BJ (cell line): ENCODE measurements around the gene OGFR. TPM values are rescaled to one million over a fixed set of nuclear protein-coding genes. Genes with fewer than 3 reads are reported as not detected.

ENCODE experiments used
- CTCF ChIA-PET: fragments of 350-600 bp; formaldehyde crosslinking; extraction: SDS; loops from one replicate; lab custom pipeline; 2021; ENCODE audit warnings: antibody characterized with exemption, inconsistent platforms; lab: Yijun Ruan, JAX
- POLR2A ChIA-PET: fragments of 300-600 bp; sonication (Branson Sonifier 250); formaldehyde crosslinking; extraction: SDS; loops from one replicate; lab custom pipeline; 2021; ENCODE audit warnings: antibody characterized with exemption; lab: Charles Lee
- DNase-seq: peaks from one replicate; pipeline ENCODE4 v3.0.0-alpha.2; 2011; ENCODE audit warnings: low read depth
- H3K27me3 ChIP-seq: 2 replicates; pipeline ENCODE4 v1.6.0; 2011; ENCODE audit warnings: low read length; ENCODE audit not compliant: control insufficient read depth, insufficient read depth
- H3K36me3 ChIP-seq: 2 replicates; pipeline ENCODE4 v1.5.1; 2011; ENCODE audit warnings: low read length; ENCODE audit not compliant: control insufficient read depth, insufficient read depth
- H3K4me3 ChIP-seq: 2 replicates; pipeline ENCODE4 v1.5.1; 2011; ENCODE audit warnings: low read depth, mild to moderate bottlenecking, control low read depth, low read length
- CTCF ChIP-seq: IDR thresholded peaks from 2 replicates; pipeline ENCODE4 v1.5.1; 2011; ENCODE audit warnings: low read depth, mild to moderate bottlenecking, control low read depth, inconsistent platforms, low read length, moderate library complexity; ENCODE audit not compliant: insufficient read depth
- polyA plus RNA-seq: library from polyadenylated mRNA; depleted of rRNA; stranded (reverse); fragments of >200 nt; gene quantifications from 2 replicates; pipeline ENCODE4 v1.2.3, GENCODE V29; 2011

OGFR gene
- polyA plus RNA-seq, 1 experiment, result 34.2 TPM

- ChIA-PET POLR2A (no interaction called here), CTCF (no interaction called here)
- no peak for DNase-seq
- TF ChIP-seq CTCF, result no peak
- Histone ChIP-seq H3K4me3 (no peak overlapping the region), H3K36me3 (no peaks in the 10 kb centered on the region), H3K27me3 (0 out of 2 replicates have a peak, but pooled peaks cover under 1% of the 10 kb centered on the region)
Observed at GRCh38 chr20:62779417-62779685, 25.3 kb upstream of the OGFR start.

- POLR2A ChIA-PET, result interaction anchor here (0.6 kb wide), 1 partner anchor 76 kb away, joined by 4 read pairs; no protein-coding TSS in a partner anchor
- no peak for TF ChIP-seq CTCF
- DNase-seq, result no peak
- Histone ChIP-seq H3K27me3 (no peaks in the 10 kb centered on the region), H3K36me3 (no peaks in the 10 kb centered on the region), H3K4me3 (no peak overlapping the region)
- CTCF ChIA-PET, result no interaction called here
Observed at GRCh38 chr20:62780204-62780603, 24.4 kb upstream of the OGFR start.

- TF ChIP-seq CTCF, result no peak
- Histone ChIP-seq H3K27me3 (no peaks in the 10 kb centered on the region), H3K36me3 (no peaks in the 10 kb centered on the region), H3K4me3 (no peak overlapping the region)
- DNase-seq, result no peak
- ChIA-PET CTCF (interaction anchor here (3.4 kb wide), 1 partner anchor 11 kb away, joined by 19 read pairs; no protein-coding TSS in a partner anchor), POLR2A (interaction anchor here (0.6 kb wide), 1 partner anchor 77 kb away, joined by 4 read pairs; no protein-coding TSS in a partner anchor)
Observed at GRCh38 chr20:62780696-62781095, 23.9 kb upstream of the OGFR start.

GRCh38 chr20:62782149-62782892 is 22.3 kb upstream of the OGFR start:
- DNase-seq, result no peak
- no peaks in the 10 kb centered on the region for H3K36me3 ChIP-seq
- 0 out of 2 replicates have a peak, but pooled peaks have one; percentile 18 for TF ChIP-seq CTCF
- H3K4me3 ChIP-seq, result no peak overlapping the region
- ChIA-PET POLR2A (no interaction called here), CTCF (interaction anchor here (0.9 to 3.4 kb wide), 3 partner anchors 9 to 113 kb away, joined by 3 to 19 read pairs (median 3); no protein-coding TSS in a partner anchor)
- H3K27me3 ChIP-seq, result no peaks in the 10 kb centered on the region

- Histone ChIP-seq H3K27me3 (no peaks in the 10 kb centered on the region), H3K36me3 (no peaks in the 10 kb centered on the region), H3K4me3 (no peak overlapping the region)
- DNase-seq, result no peak
- ChIA-PET CTCF (interaction anchor here (0.9 to 3.4 kb wide), 3 partner anchors 9 to 113 kb away, joined by 3 to 19 read pairs (median 3); no protein-coding TSS in a partner anchor), POLR2A (no interaction called here)
- no peak for TF ChIP-seq CTCF
Observed at GRCh38 chr20:62782893-62783278, 21.7 kb upstream of the OGFR start.
